T-helper 2 cell treated with Interferon-gamma antibody and Interleukin-4, amounts not matched to agents 5 μg/mL and 100 μg/mL, for 36 hours (primary cell): ENCODE measurements around the gene SBF1.

Source experiments
- DNase-seq: peaks from one replicate; pipeline ENCODE4 v3.0.0; 2021; ENCODE audit warnings: low spot score
- H3K27ac Mint-ChIP-seq: one replicate; pipeline ENCODE4 v1.8.0; 2021; ENCODE audit warnings: mild to moderate bottlenecking, mixed read lengths
- H3K27me3 Mint-ChIP-seq: one replicate; pipeline ENCODE4 v1.8.0; 2021; ENCODE audit warnings: low read depth, mixed read lengths
- H3K36me3 Mint-ChIP-seq: one replicate; pipeline ENCODE4 v1.8.0; 2021; ENCODE audit warnings: low read depth, mixed read lengths
- H3K4me1 Mint-ChIP-seq: one replicate; pipeline ENCODE4 v1.8.0; 2021; ENCODE audit warnings: low read depth, mixed read lengths
- H3K4me3 Mint-ChIP-seq: one replicate; pipeline ENCODE4 v1.8.0; 2022; ENCODE audit warnings: mild to moderate bottlenecking, moderate library complexity, mixed read lengths
- H3K9me3 Mint-ChIP-seq: one replicate; pipeline ENCODE4 v1.8.0; 2021; ENCODE audit warnings: mixed read lengths

Gene SBF1

GRCh38 chr22:50485221-50486131, 10.6 kb upstream of the SBF1 start:
- H3K27ac Mint-ChIP-seq, result peak overlapping the region; percentile 34
- no peaks in the 10 kb centered on the region for H3K9me3 Mint-ChIP-seq
- H3K4me1 Mint-ChIP-seq, result no peaks in the 10 kb centered on the region
- no peaks in the 10 kb centered on the region for H3K36me3 Mint-ChIP-seq
- peaks cover 2% of the 10 kb centered on the region for H3K27me3 Mint-ChIP-seq
- no peak for DNase-seq
- H3K4me3 Mint-ChIP-seq, result no peak overlapping the region

- Mint-ChIP-seq H3K9me3 (no peaks in the 10 kb centered on the region), H3K4me1 (no peaks in the 10 kb centered on the region), H3K27me3 (peaks cover 12% of the 10 kb centered on the region), H3K4me3 (no peak overlapping the region), H3K27ac (no peak overlapping the region), H3K36me3 (no peaks in the 10 kb centered on the region)
- DNase-seq, result no peak
Measured at GRCh38 chr22:50483977-50484853, 9.4 kb upstream of the SBF1 start.

- H3K4me1 Mint-ChIP-seq, result no peaks in the 10 kb centered on the region
- no peaks in the 10 kb centered on the region for H3K9me3 Mint-ChIP-seq
- H3K27me3 Mint-ChIP-seq, result peaks cover 12% of the 10 kb centered on the region
- DNase-seq, result no peak
- no peak overlapping the region for H3K27ac Mint-ChIP-seq
- no peak overlapping the region for H3K4me3 Mint-ChIP-seq
- H3K36me3 Mint-ChIP-seq, result no peaks in the 10 kb centered on the region
Measured at GRCh38 chr22:50483556-50483955, 8.7 kb upstream of the SBF1 start.

- Mint-ChIP-seq H3K27me3 (peaks cover 12% of the 10 kb centered on the region), H3K27ac (no peak overlapping the region), H3K9me3 (no peaks in the 10 kb centered on the region), H3K4me3 (peak overlapping the region; percentile 48), H3K4me1 (no peaks in the 10 kb centered on the region), H3K36me3 (no peaks in the 10 kb centered on the region)
- DNase-seq, result no peak
Measured at GRCh38 chr22:50483106-50483505, 8.3 kb upstream of the SBF1 start.

- H3K4me3 Mint-ChIP-seq, result peak overlapping the region; percentile 79
- no peak for DNase-seq
- H3K27ac Mint-ChIP-seq, result peak overlapping the region; percentile 41
- H3K36me3 Mint-ChIP-seq, result no peaks in the 10 kb centered on the region
- no peaks in the 10 kb centered on the region for H3K4me1 Mint-ChIP-seq
- no peaks in the 10 kb centered on the region for H3K9me3 Mint-ChIP-seq
- peaks cover 12% of the 10 kb centered on the region for H3K27me3 Mint-ChIP-seq
Measured at GRCh38 chr22:50482107-50483074, 7.6 kb upstream of the SBF1 start.

- peak within 1 kb of the TSS; percentile 80 for H3K4me3 Mint-ChIP-seq
- H3K9me3 Mint-ChIP-seq, result no peaks in the 10 kb centered on the region
- H3K4me1 Mint-ChIP-seq, result peaks cover 4% of the 10 kb centered on the region
- DNase-seq, result peak; percentile 62
- H3K36me3 Mint-ChIP-seq, result no peaks in the 10 kb centered on the region
- H3K27ac Mint-ChIP-seq, result peak within 1 kb of the TSS; percentile 41
- peaks cover 12% of the 10 kb centered on the region for H3K27me3 Mint-ChIP-seq
Measured at GRCh38 chr22:50481440-50482106, 6.7 kb upstream of the SBF1 start, which contains the start of gene ADM2. ADM2 (plus strand) TSS chr22:50481543; CDS start chr22:50481848, 305 bp downstream.

GRCh38 chr22:50481045-50481439, 6.2 kb upstream of the SBF1 start:
- no peaks in the 10 kb centered on the region for H3K36me3 Mint-ChIP-seq
- H3K27me3 Mint-ChIP-seq, result peaks cover 12% of the 10 kb centered on the region
- H3K4me1 Mint-ChIP-seq, result peaks cover 4% of the 10 kb centered on the region
- H3K9me3 Mint-ChIP-seq, result no peaks in the 10 kb centered on the region
- no peak for DNase-seq
- H3K4me3 Mint-ChIP-seq, result peak overlapping the region; percentile 61
- no peak overlapping the region for H3K27ac Mint-ChIP-seq

- Mint-ChIP-seq H3K36me3 (no peaks in the 10 kb centered on the region), H3K9me3 (no peaks in the 10 kb centered on the region), H3K27me3 (peaks cover 12% of the 10 kb centered on the region), H3K27ac (no peak overlapping the region), H3K4me1 (peaks cover 4% of the 10 kb centered on the region), H3K4me3 (peak overlapping the region; percentile 80)
- DNase-seq, result no peak
Measured at GRCh38 chr22:50479721-50480120, 4.9 kb upstream of the SBF1 start.

- no peak overlapping the region for H3K4me3 Mint-ChIP-seq
- H3K9me3 Mint-ChIP-seq, result no peaks in the 10 kb centered on the region
- H3K27ac Mint-ChIP-seq, result no peak overlapping the region
- no peak for DNase-seq
- peaks cover 12% of the 10 kb centered on the region for H3K27me3 Mint-ChIP-seq
- peaks cover 13% of the 10 kb centered on the region for H3K4me1 Mint-ChIP-seq
- H3K36me3 Mint-ChIP-seq, result peaks cover 5% of the 10 kb centered on the region
Measured at GRCh38 chr22:50477923-50478322, 3.1 kb upstream of the SBF1 start.

GRCh38 chr22:50476868-50477267, 2.0 kb upstream of the SBF1 start:
- DNase-seq, result no peak
- H3K4me3 Mint-ChIP-seq, result peak overlapping the region; percentile 64
- peaks cover 9% of the 10 kb centered on the region for H3K36me3 Mint-ChIP-seq
- no peak overlapping the region for H3K27ac Mint-ChIP-seq
- no peaks in the 10 kb centered on the region for H3K9me3 Mint-ChIP-seq
- H3K4me1 Mint-ChIP-seq, result peaks cover 21% of the 10 kb centered on the region
- peaks cover 12% of the 10 kb centered on the region for H3K27me3 Mint-ChIP-seq

GRCh38 chr22:50475652-50476002, 792 bp upstream of the SBF1 start:
- H3K4me1 Mint-ChIP-seq, result peaks cover 29% of the 10 kb centered on the region
- peak overlapping the region; percentile 26 for H3K27ac Mint-ChIP-seq
- H3K9me3 Mint-ChIP-seq, result no peaks in the 10 kb centered on the region
- no peak for DNase-seq
- H3K27me3 Mint-ChIP-seq, result peaks cover 11% of the 10 kb centered on the region
- peaks cover 9% of the 10 kb centered on the region for H3K36me3 Mint-ChIP-seq
- peak overlapping the region; percentile 64 for H3K4me3 Mint-ChIP-seq

GRCh38 chr22:50473855-50474671, 772 bp downstream of the SBF1 start:
- peaks cover 13% of the 10 kb centered on the region for H3K36me3 Mint-ChIP-seq
- peak; percentile 31 for DNase-seq

More at GRCh38 chr22:50473855-50474671, 772 bp downstream of the SBF1 start:
- H3K4me3 Mint-ChIP-seq, result peak overlapping the region; percentile 92
- H3K9me3 Mint-ChIP-seq, result no peaks in the 10 kb centered on the region
- H3K4me1 Mint-ChIP-seq, result peaks cover 37% of the 10 kb centered on the region
- H3K27ac Mint-ChIP-seq, result peak overlapping the region; percentile 83
- H3K27me3 Mint-ChIP-seq, result no peaks in the 10 kb centered on the region
